Stimulated activated CD8-positive, alpha-beta memory T cell treated with anti-CD3 and anti-CD28 coated beads, Interleukin-2, amount 100 ng/mL, for 1 hour (primary cell): ENCODE measurements around the gene MYL11.

Experiments
- DNase-seq, 2 donors: peaks; one replicate each; pipeline ENCODE4 v3.0.0-alpha.2; 2020; ENCODE audit warnings: low read depth in 2 of 2

The MYL11 gene

GRCh38 chr16:30370456-30371247, 4.0 kb upstream of the MYL11 start, which contains the start of gene TBC1D10B:
Gene TBC1D10B (minus strand): TSS chr16:30370494. CDS start chr16:30370183, 311 bp downstream.
- DNase-seq = peak; percentile 96 to 98

- DNase-seq = no peak
These were observed 3.3 kb upstream of the MYL11 start for GRCh38 chr16:30371248-30371816.

GRCh38 chr16:30372038-30372712, 2.4 kb upstream of the MYL11 start:
- DNase-seq = no peak

GRCh38 chr16:30372725-30373124, 1.9 kb upstream of the MYL11 start:
- DNase-seq = no peak

- no peak for DNase-seq
These were observed 1.3 kb downstream of the MYL11 start for GRCh38 chr16:30375864-30376263.

- DNase-seq = no peak
These were observed 1.9 kb downstream of the MYL11 start for GRCh38 chr16:30376461-30376902.

- no peak for DNase-seq
These were observed 2.6 kb downstream of the MYL11 start for GRCh38 chr16:30377050-30377811.

- DNase-seq = peak; percentile 76 to 82
These were observed 3.2 kb downstream of the MYL11 start for GRCh38 chr16:30377812-30378235.

GRCh38 chr16:30378236-30379157, 3.9 kb downstream of the MYL11 start:
- DNase-seq = peak; percentile 99 to 100

- no peak for DNase-seq
These were observed 4.7 kb downstream of the MYL11 start for GRCh38 chr16:30379158-30379783.

- no peak for DNase-seq
These were observed 5.6 kb downstream of the MYL11 start for GRCh38 chr16:30380072-30380802.

GRCh38 chr16:30380803-30381208, 6.2 kb downstream of the MYL11 start:
- no peak for DNase-seq

GRCh38 chr16:30381291-30382041, 6.9 kb downstream of the MYL11 start:
- DNase-seq = no peak

GRCh38 chr16:30382111-30382881, 7.7 kb downstream of the MYL11 start, which contains the start of gene SEPTIN1:
Gene SEPTIN1 (minus strand): TSS chr16:30382561. CDS start chr16:30382542, 19 bp downstream.
- DNase-seq = peak; percentile 47 to 60

GRCh38 chr16:30383521-30383920, 8.9 kb downstream of the MYL11 start:
- DNase-seq = no peak

GRCh38 chr16:30394592-30395154, 20.1 kb downstream of the MYL11 start:
- no peak for DNase-seq

GRCh38 chr16:30395155-30395991, 20.8 kb downstream of the MYL11 start, which contains the start of gene ZNF48:
Gene ZNF48 (plus strand): TSS chr16:30395420. CDS start chr16:30395795, 375 bp downstream.
- DNase-seq = peak in 1 of 2 donors; percentile 24
